Stimulated activated CD8-positive, alpha-beta memory T cell treated with anti-CD3 and anti-CD28 coated beads, Interleukin-7, amount 100 ng/mL, for 4 hours (primary cell): ENCODE results near the gene LASP1.
A peak's percentile ranks its signal among the peaks of the same experiment; 100 is the strongest.

Source experiments
- DNase-seq, 2 donors: peaks; one replicate each; pipeline ENCODE4 v3.0.0-alpha.2; 2020; ENCODE audit warnings: low read depth in 2 of 2

LASP1 gene

GRCh38 chr17:38885728-38886642 is 16.1 kb downstream of the LASP1 start:
- DNase-seq, result no peak

GRCh38 chr17:38886643-38887010 is 16.8 kb downstream of the LASP1 start:
- no peak for DNase-seq

- no peak for DNase-seq
Observed at GRCh38 chr17:38888842-38889241, 19.0 kb downstream of the LASP1 start.

- no peak for DNase-seq
Observed at GRCh38 chr17:38889745-38890409, 20.0 kb downstream of the LASP1 start.

GRCh38 chr17:38890410-38890746 is 20.5 kb downstream of the LASP1 start:
- no peak for DNase-seq

- DNase-seq, result no peak
Observed at GRCh38 chr17:38891441-38891840, 21.6 kb downstream of the LASP1 start.

GRCh38 chr17:38892083-38892482 is 22.2 kb downstream of the LASP1 start:
- DNase-seq, result no peak

- no peak for DNase-seq
Observed at GRCh38 chr17:38892620-38893019, 22.8 kb downstream of the LASP1 start.

GRCh38 chr17:38893113-38893512 is 23.3 kb downstream of the LASP1 start:
- no peak for DNase-seq

GRCh38 chr17:38893607-38894006 is 23.7 kb downstream of the LASP1 start:
- peak in 1 of 2 donors; percentile 47 for DNase-seq

- DNase-seq, result no peak
Observed at GRCh38 chr17:38894276-38894675, 24.4 kb downstream of the LASP1 start.

- DNase-seq, result no peak
Observed at GRCh38 chr17:38896346-38896954, 26.6 kb downstream of the LASP1 start.

GRCh38 chr17:38897176-38897575 is 27.3 kb downstream of the LASP1 start:
- no peak for DNase-seq

- DNase-seq, result no peak
Observed at GRCh38 chr17:38897671-38898290, 27.9 kb downstream of the LASP1 start.

GRCh38 chr17:38898291-38898679 is 28.4 kb downstream of the LASP1 start:
- no peak for DNase-seq

GRCh38 chr17:38898812-38899348 is 29.0 kb downstream of the LASP1 start:
- peak; percentile 85 to 89 for DNase-seq

GRCh38 chr17:38899421-38899820 is 29.6 kb downstream of the LASP1 start:
- no peak for DNase-seq

- DNase-seq, result peak; percentile 33 to 39
Observed at GRCh38 chr17:38900978-38901656, 31.3 kb downstream of the LASP1 start.

- DNase-seq, result no peak
Observed at GRCh38 chr17:38903404-38903803, 33.5 kb downstream of the LASP1 start.

- DNase-seq, result no peak
Observed at GRCh38 chr17:38904892-38905291, 35.0 kb downstream of the LASP1 start.

GRCh38 chr17:38905375-38905774 is 35.5 kb downstream of the LASP1 start:
- no peak for DNase-seq
